HG02973 (cell line): Measurements from ENCODE around the gene DPF1.

Experiments
- ATAC-seq: cut with Tn5 transposase; IDR thresholded peaks from one replicate; pipeline ENCODE4 v1.9.1; 2021; ENCODE audit warnings: moderate library complexity; ENCODE audit not compliant: unreplicated experiment

DPF1 gene

GRCh38 chr19:38221919-38222830 lies 1.8 kb downstream of the DPF1 start:
- ATAC-seq, result no peak

GRCh38 chr19:38221421-38221820 lies 2.6 kb downstream of the DPF1 start:
- no peak for ATAC-seq

- ATAC-seq, result no peak
Observed at GRCh38 chr19:38219221-38219620, 4.8 kb downstream of the DPF1 start.

GRCh38 chr19:38218204-38218603 lies 5.8 kb downstream of the DPF1 start:
- no peak for ATAC-seq

- ATAC-seq, result no peak
Observed at GRCh38 chr19:38216785-38217641, 7.0 kb downstream of the DPF1 start.

- peak; percentile 69 for ATAC-seq
Observed at GRCh38 chr19:38213911-38214625, 10.0 kb downstream of the DPF1 start.

- no peak for ATAC-seq
Observed at GRCh38 chr19:38213469-38213868, 10.6 kb downstream of the DPF1 start.

- no peak for ATAC-seq
Observed at GRCh38 chr19:38211766-38212165, 12.3 kb downstream of the DPF1 start.

- ATAC-seq, result no peak
Observed at GRCh38 chr19:38211151-38211591, 12.9 kb downstream of the DPF1 start.

GRCh38 chr19:38210458-38210987 lies 13.5 kb downstream of the DPF1 start:
- ATAC-seq, result no peak

GRCh38 chr19:38209671-38210457 lies 14.2 kb downstream of the DPF1 start:
- no peak for ATAC-seq

- no peak for ATAC-seq
Observed at GRCh38 chr19:38209152-38209551, 14.9 kb downstream of the DPF1 start.

- no peak for ATAC-seq
Observed at GRCh38 chr19:38208571-38208970, 15.5 kb downstream of the DPF1 start.

GRCh38 chr19:38207543-38207942 lies 16.5 kb downstream of the DPF1 start:
- ATAC-seq, result no peak

GRCh38 chr19:38206928-38207327 lies 17.1 kb downstream of the DPF1 start:
- ATAC-seq, result no peak

- ATAC-seq, result no peak
Observed at GRCh38 chr19:38206006-38206745, 17.8 kb downstream of the DPF1 start.

- ATAC-seq, result no peak
Observed at GRCh38 chr19:38204728-38205127, 19.3 kb downstream of the DPF1 start.

GRCh38 chr19:38204096-38204495 lies 19.9 kb downstream of the DPF1 start:
- ATAC-seq, result no peak

GRCh38 chr19:38203197-38203596 lies 20.8 kb downstream of the DPF1 start:
- ATAC-seq, result no peak
